ENCODE measurements around the gene PDE4D.

The PDE4D gene

GRCh38 chr5:59703789-59704188 lies 189.7 kb downstream of the PDE4D start:
- DNase-seq (ENCODE audit: low spot score) = no peak
- no peak overlapping the region for H3K27ac ChIP-seq
- no peak overlapping the region for H3K4me3 ChIP-seq
- no peak for TF ChIP-seq CTCF (IDR thresholded peaks at IDR 0.05)

DNA sequence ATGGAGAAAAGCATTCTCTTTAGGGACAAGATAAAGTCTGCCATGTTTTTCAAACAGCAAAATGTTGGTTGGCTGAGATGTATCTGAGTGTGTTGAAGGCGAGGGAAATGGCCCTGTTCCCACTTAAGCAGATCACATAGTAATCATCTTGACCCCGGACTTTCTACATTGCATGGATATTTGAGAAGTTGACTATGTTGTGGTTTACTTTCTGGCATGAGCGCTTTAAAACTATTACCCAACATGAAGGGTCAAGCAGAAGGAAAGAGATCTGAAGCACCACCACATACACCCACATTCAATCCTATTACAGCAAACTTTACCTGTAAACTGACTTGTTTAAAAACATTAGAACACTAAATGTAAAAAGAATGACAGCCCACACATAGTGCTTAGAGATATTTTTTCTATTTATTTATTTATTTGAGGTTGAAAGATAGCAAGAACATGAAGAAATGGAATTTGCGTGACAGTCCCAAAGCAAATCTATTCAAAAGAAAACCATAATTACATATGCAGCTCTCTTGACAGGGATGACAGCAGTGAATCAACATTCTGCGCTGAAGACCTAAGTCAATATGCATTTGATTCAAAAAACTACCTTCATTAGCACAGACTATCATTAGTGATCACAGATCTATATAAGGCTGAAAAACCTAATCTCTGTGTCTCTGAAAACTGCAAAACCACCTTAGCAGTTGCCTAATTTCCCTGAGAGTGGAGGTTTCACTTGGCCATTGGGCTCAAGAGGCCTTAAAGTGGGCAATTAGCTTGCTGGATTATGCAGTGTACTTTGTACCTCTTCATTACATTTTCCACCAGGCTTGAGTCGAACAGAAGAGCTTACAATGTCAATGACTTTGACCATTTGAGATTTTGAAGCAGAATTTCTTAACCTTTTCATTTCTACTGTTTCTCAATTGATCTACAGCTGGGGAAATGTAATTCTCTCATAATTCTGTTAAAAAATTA lies 195.0 kb downstream of the PDE4D start:
- no peak overlapping the region for H3K27ac ChIP-seq
- DNase-seq (ENCODE audit: low spot score) = no peak
- TF ChIP-seq CTCF (IDR thresholded peaks at IDR 0.05) = no peak
- no peak overlapping the region for H3K4me3 ChIP-seq

GRCh38 chr5:59694411-59694810 lies 199.1 kb downstream of the PDE4D start:
- no peak overlapping the region for H3K4me3 ChIP-seq
- no peak overlapping the region for H3K27ac ChIP-seq
- no peak for DNase-seq (ENCODE audit: low spot score)
- no peak for TF ChIP-seq CTCF (IDR thresholded peaks at IDR 0.05)

GRCh38 chr5:59693492-59694309 lies 199.8 kb downstream of the PDE4D start:
- Histone ChIP-seq H3K4me3 (no peak overlapping the region), H3K27ac (no peak overlapping the region)
- TF ChIP-seq CTCF (IDR thresholded peaks at IDR 0.05) = no peak
- no peak for DNase-seq (ENCODE audit: low spot score)

DNA sequence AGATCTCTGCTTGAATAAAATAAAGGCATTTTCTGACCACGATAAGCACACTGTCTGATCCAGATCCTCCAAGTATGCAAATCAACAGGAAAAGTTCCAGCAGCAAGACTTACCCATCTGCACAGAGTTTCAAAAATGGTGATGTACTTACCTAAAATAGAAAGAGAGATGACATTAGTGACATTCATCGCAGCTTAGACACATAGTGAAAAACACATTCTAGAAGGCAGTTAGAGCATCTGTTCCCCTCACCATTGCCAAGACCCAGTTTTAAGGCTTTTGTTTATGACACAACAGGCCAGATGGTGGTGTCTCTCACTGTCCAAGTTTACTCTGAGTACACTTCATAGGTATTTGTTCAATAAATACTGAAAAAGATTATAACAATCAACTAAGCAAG lies 207.7 kb downstream of the PDE4D start:
- no peak for TF ChIP-seq CTCF (IDR thresholded peaks at IDR 0.05)
- no peak for DNase-seq (ENCODE audit: low spot score)
- Histone ChIP-seq H3K4me3 (no peak overlapping the region), H3K27ac (no peak overlapping the region)

- H3K27ac ChIP-seq = no peak overlapping the region
- no peak for TF ChIP-seq CTCF (IDR thresholded peaks at IDR 0.05)
- H3K4me3 ChIP-seq = no peak overlapping the region
- DNase-seq (ENCODE audit: low spot score) = no peak
Observed at GRCh38 chr5:59685191-59685530, 208.4 kb downstream of the PDE4D start.
